AG09309 (cell line): ENCODE results near the gene ATRN.

ENCODE experiments used
- DNase-seq: peaks from one replicate; pipeline ENCODE4 v3.0.0-alpha.2; 2010; ENCODE audit warnings: low read depth
- H3K4me3 ChIP-seq: 2 replicates; pipeline ENCODE4 v1.5.1; 2011; ENCODE audit warnings: mild to moderate bottlenecking, low read depth, low read length, moderate library complexity; ENCODE audit not compliant: control insufficient read depth
- TF ChIP-seq, protein P1 (sequence below): IDR thresholded peaks from 2 replicates; pipeline ENCODE4 v1.5.1; 2011; ENCODE audit warnings: mild to moderate bottlenecking, low read depth, low read length, inconsistent platforms; ENCODE audit not compliant: insufficient read depth, control insufficient read depth; ENCODE audit errors: missing control alignments

Gene ATRN

DNA sequence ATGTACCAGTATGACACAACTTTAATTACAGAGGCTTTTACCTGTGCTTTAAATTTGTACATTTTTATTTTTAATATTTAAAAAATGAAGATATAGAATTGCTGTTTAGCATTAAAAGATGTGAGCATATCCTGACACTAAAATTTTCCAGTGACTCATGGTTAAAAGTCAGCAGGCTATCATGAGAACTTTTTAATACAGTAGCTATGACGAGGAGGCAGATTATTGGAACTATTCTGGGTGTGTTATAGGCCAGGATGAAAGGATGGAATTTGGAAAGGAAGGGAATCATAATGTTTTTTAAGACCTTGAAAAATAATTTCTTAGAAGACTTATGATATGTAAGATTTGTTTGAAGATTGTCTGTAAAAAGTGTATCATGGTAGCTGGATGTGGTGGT lies 101.3 kb downstream of the ATRN start:
- H3K4me3 ChIP-seq, result no peak overlapping the region
- TF ChIP-seq, protein P1, sequence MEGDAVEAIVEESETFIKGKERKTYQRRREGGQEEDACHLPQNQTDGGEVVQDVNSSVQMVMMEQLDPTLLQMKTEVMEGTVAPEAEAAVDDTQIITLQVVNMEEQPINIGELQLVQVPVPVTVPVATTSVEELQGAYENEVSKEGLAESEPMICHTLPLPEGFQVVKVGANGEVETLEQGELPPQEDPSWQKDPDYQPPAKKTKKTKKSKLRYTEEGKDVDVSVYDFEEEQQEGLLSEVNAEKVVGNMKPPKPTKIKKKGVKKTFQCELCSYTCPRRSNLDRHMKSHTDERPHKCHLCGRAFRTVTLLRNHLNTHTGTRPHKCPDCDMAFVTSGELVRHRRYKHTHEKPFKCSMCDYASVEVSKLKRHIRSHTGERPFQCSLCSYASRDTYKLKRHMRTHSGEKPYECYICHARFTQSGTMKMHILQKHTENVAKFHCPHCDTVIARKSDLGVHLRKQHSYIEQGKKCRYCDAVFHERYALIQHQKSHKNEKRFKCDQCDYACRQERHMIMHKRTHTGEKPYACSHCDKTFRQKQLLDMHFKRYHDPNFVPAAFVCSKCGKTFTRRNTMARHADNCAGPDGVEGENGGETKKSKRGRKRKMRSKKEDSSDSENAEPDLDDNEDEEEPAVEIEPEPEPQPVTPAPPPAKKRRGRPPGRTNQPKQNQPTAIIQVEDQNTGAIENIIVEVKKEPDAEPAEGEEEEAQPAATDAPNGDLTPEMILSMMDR, result no peak
- DNase-seq, result no peak

DNA sequence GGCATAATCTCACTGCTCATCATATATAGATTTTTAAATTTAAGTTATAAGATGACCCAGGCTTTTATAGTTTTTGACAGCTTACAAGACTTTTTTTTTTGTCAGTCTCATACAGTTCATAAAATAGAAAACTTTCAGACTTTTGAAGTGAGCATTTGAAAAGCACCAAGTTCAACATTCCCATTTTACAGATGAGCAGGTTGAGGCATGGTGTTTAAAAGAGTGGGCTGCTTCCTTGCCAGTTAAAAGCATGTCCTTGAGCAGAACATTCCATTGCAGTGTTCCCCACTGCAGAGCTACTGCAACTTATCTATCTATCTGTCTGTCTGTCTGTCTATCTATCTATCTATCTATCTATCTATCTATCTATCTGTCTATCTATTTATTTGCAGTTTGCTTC lies 105.5 kb downstream of the ATRN start:
- H3K4me3 ChIP-seq, result no peak overlapping the region
- DNase-seq, result no peak
- TF ChIP-seq, protein P1, result no peak

DNA sequence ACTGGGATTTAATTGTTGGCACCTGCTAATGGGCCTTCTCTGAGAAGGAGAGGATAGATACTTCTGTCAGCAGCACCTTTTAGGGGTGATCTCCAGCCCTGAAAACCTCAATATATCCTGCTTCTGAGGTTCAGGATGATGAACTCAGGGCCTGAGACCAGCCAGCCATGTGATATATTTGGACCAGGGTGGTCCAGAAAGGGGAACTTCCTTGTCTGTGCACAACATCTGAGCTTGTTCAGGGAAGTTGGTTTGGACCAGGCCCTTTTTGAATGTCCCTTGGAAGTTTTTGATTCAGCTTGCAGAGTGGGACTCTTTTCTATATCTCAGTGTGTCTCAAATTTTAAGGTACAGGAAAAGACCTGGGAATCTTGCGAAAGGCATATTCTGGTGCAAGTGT lies 106.5 kb downstream of the ATRN start:
- TF ChIP-seq, protein P1, result no peak
- DNase-seq, result no peak
- H3K4me3 ChIP-seq, result no peak overlapping the region

DNA sequence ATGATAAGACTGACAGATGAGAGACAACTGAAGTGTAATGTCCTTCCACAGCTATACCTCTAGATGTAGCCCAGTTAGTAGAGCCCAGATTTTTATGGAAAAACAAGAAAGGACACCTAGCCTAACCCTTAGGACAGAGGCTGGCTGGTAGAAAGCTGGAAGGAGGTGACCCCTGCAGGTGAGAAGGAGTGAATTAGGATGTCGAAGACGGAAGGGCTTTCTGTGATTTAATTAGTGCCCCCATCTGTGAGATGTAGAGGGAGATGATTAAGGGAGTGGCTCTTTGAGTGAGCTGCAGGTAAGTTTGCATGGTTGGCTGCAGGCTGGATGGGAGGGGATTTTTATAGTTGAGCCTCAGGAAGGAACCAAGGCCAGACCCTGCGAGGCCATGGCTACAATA lies 109.6 kb downstream of the ATRN start:
- TF ChIP-seq, protein P1, result no peak
- DNase-seq, result no peak
- no peak overlapping the region for H3K4me3 ChIP-seq

DNA sequence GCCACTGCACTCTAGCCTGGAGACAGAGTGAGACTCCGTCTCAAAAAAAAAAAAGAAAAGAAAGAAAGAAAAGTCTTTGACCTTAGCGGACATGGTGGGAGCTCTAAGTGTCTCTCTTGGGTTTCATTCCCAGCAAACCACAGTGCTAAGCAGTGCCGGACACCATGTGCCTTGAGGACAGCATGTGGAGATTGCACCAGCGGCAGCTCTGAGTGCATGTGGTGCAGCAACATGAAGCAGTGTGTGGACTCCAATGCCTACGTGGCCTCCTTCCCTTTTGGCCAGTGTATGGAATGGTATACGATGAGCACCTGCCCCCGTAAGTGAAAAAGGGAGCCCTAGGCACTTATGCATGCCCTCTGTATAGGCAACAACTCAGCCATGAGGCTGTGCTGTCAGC lies 112.9 kb downstream of the ATRN start:
- no peak for DNase-seq
- no peak overlapping the region for H3K4me3 ChIP-seq
- TF ChIP-seq, protein P1, result no peak

DNA sequence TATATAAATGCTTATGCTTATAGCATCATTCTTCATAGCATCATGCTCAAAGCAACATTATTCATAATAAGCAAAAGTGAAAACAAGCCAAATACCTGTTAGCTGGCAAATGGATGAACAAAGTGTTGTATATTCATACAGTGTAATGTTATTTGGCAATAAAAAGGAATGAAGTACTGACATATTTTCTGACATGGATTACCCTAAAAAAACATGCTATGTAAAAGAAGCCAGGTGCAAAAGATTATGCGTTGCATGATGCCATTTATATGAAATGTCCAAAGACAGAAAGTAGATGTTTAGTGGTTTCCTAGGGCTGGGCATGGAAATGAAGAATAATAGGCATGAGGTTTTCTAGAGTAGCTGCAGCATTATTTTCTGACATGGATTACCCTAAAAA lies 115.3 kb downstream of the ATRN start:
- H3K4me3 ChIP-seq, result no peak overlapping the region
- no peak for DNase-seq
- TF ChIP-seq, protein P1, result no peak

DNA sequence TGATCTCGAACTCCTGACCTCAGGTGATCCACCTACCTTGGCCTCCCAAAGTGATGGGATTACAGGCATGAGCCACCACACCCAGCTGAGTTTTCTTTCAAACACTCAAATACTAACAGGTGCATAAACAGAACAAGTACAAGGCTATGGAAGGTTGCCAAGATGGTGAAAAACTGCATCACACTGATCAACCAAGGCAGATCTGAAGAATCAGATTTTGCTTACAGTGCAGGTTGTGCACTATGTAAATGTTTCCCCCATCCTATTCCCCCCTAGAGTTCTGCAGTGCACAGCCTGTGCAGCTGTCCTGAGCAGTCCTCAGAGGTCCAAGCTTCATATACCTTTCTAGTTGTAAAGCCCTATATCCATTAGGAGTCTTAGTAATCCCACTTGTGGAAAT lies 119.3 kb downstream of the ATRN start:
- TF ChIP-seq, protein P1, result no peak
- H3K4me3 ChIP-seq, result no peak overlapping the region
- no peak for DNase-seq
